ENCODE measurements around the gene PIR. TPM values are rescaled to one million over a fixed set of nuclear protein-coding genes. Genes with fewer than 3 reads are reported as not detected.

Gene PIR
- total RNA-seq, 3 donors from 2014 or later (not counting 1 experiment from before 2014, with no cell fraction given): 0.57 TPM; not detected in 2

DNA sequence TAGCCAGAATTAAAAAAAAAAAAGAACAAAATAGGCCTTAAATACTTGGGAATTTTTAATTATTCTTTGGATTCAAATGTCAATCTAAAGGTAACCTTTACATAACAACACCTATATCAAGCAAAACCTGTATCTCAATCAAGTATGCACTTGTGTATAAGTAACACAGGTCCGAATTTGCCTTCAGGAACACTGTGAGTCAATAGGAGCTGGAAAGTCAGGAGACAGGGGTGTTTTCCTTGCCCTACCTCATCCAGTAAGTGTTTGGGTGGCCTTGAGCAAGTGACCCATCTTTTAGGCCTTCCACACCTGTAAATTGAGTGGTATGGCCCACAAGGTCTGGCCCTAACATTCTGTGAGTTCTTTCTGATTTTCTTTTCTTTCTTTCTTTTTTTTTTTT is 68.1 kb downstream of the PIR start:
- H3K36me3 ChIP-seq (ENCODE audit: control insufficient read depth, insufficient read depth, low read length): no peaks in the 10 kb centered on the region
- no peaks in the 10 kb centered on the region for H3K9me3 Mint-ChIP-seq
- WGBS (ENCODE audit: insufficient coverage): 83% methylated on average over 1 of the region's 1 CpG
- no peak for DNase-seq
- TF ChIP-seq CTCF (IDR thresholded peaks at IDR 0.05): no peak
- no peaks in the 10 kb centered on the region for H3K4me1 Mint-ChIP-seq
- peaks cover 5 to 30% of the 10 kb centered on the region in 2 donors for H3K27me3 Mint-ChIP-seq (ENCODE audit: low read depth in 2 of 2)
- H3K27ac Mint-ChIP-seq: no peak overlapping the region
- H3K27me3 ChIP-seq (ENCODE audit: control insufficient read depth, insufficient read depth, low read length): no peaks in the 10 kb centered on the region
- no peaks in the 10 kb centered on the region for H3K36me3 Mint-ChIP-seq
- no peak for ATAC-seq
- no peaks in the 10 kb centered on the region for H3K4me1 ChIP-seq (ENCODE audit: control insufficient read depth, insufficient read depth, low read length)
- intact Hi-C loops (cut with micrococcal nuclease): no loop called here
- H3K9me3 ChIP-seq (ENCODE audit: control insufficient read depth, insufficient read depth, low read length): no peaks in the 10 kb centered on the region
- H3K4me3 ChIP-seq (ENCODE audit: low read length): no peak overlapping the region
- H3K4me3 Mint-ChIP-seq: no peak overlapping the region
- H3K27ac ChIP-seq (ENCODE audit: low read length): no peak overlapping the region

- H3K27me3 ChIP-seq (ENCODE audit: control insufficient read depth, insufficient read depth, low read length): no peaks in the 10 kb centered on the region
- no peak overlapping the region for H3K27ac ChIP-seq (ENCODE audit: low read length)
- Mint-ChIP-seq H3K27ac (no peak overlapping the region), H3K9me3 (peaks cover 2 to 3% of the 10 kb centered on the region in 2 donors), H3K4me1 (no peaks in the 10 kb centered on the region), H3K4me3 (no peak overlapping the region), H3K36me3 (no peaks in the 10 kb centered on the region), H3K27me3 (ENCODE audit: low read depth in 2 of 2) (peaks cover 3 to 37% of the 10 kb centered on the region in 2 donors)
- H3K4me1 ChIP-seq (ENCODE audit: control insufficient read depth, insufficient read depth, low read length): no peaks in the 10 kb centered on the region
- no peak for TF ChIP-seq CTCF (IDR thresholded peaks at IDR 0.05)
- no CpG with 5 or more reads among the region's 3 CpGs for WGBS (ENCODE audit: insufficient coverage)
- no peak for DNase-seq
- ATAC-seq: no peak
- H3K36me3 ChIP-seq (ENCODE audit: control insufficient read depth, insufficient read depth, low read length): no peaks in the 10 kb centered on the region
- H3K4me3 ChIP-seq (ENCODE audit: low read length): no peak overlapping the region
- no peaks in the 10 kb centered on the region for H3K9me3 ChIP-seq (ENCODE audit: control insufficient read depth, insufficient read depth, low read length)
- intact Hi-C loops (cut with micrococcal nuclease): no loop called here
These were observed 74.4 kb downstream of the PIR start for GRCh38 chrX:15418707-15419181.

GRCh38 chrX:15418041-15418706 is 75.0 kb downstream of the PIR start:
- no peak for TF ChIP-seq CTCF (IDR thresholded peaks at IDR 0.05)
- no peaks in the 10 kb centered on the region for H3K4me1 ChIP-seq (ENCODE audit: control insufficient read depth, insufficient read depth, low read length)
- peaks cover 3 to 42% of the 10 kb centered on the region in 2 donors for H3K27me3 Mint-ChIP-seq (ENCODE audit: low read depth in 2 of 2)
- no peaks in the 10 kb centered on the region for H3K36me3 ChIP-seq (ENCODE audit: control insufficient read depth, insufficient read depth, low read length)
- H3K27me3 ChIP-seq (ENCODE audit: control insufficient read depth, insufficient read depth, low read length): no peaks in the 10 kb centered on the region
- intact Hi-C loops (cut with micrococcal nuclease): no loop called here
- no peak for ATAC-seq
- H3K4me3 ChIP-seq (ENCODE audit: low read length): no peak overlapping the region
- DNase-seq: no peak
- H3K9me3 ChIP-seq (ENCODE audit: control insufficient read depth, insufficient read depth, low read length): no peaks in the 10 kb centered on the region
- no peaks in the 10 kb centered on the region for H3K36me3 Mint-ChIP-seq
- no peak overlapping the region for H3K27ac ChIP-seq (ENCODE audit: low read length)
- WGBS (ENCODE audit: insufficient coverage): 90% methylated on average over 6 of the region's 6 CpGs
- H3K9me3 Mint-ChIP-seq: peaks cover 2 to 3% of the 10 kb centered on the region in 2 donors
- no peak overlapping the region for H3K4me3 Mint-ChIP-seq
- no peak overlapping the region for H3K27ac Mint-ChIP-seq
- H3K4me1 Mint-ChIP-seq: no peaks in the 10 kb centered on the region

Measured in natural killer cell (primary cell).